Non-pigmented ciliary epithelial cell (primary cell): ENCODE data around the gene FLYWCH1.

Source experiments
- DNase-seq: peaks from one replicate; pipeline ENCODE4 v3.0.0-alpha.2; 2010; ENCODE audit warnings: low read depth

Gene FLYWCH1

DNA sequence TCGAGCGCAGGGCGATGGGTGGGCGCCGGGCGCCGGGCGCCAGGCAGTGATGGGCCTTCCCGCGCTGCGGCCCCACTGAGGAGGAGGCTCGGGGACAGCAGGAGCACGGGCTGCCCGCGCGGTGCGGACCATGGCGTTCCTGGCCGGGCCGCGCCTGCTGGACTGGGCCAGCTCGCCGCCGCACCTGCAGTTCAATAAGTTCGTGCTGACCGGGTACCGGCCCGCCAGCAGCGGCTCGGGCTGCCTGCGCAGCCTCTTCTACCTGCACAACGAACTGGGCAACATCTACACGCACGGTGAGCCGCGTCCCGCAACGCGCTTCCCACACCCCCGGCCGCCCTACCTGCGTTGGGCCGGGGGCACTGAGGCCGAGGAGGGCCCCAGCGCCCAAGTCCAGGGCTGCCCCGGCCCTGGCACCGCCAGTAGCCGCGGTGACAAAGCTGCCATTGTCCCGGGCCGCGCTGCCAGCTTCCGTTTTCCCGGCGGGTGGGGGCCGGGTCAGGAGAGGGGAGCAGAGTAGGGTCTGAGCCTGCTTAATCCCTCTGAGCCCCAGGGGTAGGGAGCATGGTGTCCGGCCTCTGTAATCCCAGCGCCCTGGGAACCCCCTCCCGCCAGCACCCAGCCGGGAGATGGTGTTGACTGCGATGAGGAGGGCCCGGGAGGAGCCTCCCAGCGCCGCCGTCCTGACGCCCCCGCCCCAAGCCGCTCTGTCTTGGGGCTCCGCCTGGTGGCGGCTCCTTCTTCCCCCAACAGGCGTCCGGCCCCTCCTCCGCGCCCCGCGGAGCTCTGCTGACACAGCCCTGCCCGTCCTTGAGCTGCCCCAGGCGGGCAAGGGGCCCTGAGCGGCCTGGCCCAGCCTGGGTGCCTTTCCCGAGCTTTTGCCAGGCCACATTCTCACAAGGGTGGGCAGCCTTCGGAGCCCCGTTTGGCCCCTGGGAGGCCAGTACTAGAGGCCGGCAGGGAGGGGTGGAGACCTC is 58.1 kb downstream of the FLYWCH1 start:
- no peak for DNase-seq

DNA sequence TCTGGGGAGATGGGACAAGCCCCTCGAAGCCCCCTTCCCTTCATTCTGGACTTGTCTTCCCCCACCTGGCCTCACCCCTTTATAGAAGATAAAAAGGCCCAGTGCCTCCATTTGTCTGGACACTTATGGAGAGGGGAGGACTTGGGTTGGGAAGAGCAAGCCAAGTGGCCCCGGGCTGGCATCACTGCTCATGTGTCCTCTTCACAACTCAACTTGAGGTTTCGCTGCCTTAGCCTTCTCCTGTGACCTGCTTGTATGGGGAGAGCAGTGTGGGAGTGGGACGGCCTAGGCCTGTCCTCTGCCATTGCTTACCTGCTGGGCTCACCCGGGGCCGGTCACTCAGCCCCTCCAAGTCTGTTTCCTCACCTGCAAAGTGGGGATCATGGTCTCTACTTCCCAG is 58.8 kb downstream of the FLYWCH1 start:
- no peak for DNase-seq

DNA sequence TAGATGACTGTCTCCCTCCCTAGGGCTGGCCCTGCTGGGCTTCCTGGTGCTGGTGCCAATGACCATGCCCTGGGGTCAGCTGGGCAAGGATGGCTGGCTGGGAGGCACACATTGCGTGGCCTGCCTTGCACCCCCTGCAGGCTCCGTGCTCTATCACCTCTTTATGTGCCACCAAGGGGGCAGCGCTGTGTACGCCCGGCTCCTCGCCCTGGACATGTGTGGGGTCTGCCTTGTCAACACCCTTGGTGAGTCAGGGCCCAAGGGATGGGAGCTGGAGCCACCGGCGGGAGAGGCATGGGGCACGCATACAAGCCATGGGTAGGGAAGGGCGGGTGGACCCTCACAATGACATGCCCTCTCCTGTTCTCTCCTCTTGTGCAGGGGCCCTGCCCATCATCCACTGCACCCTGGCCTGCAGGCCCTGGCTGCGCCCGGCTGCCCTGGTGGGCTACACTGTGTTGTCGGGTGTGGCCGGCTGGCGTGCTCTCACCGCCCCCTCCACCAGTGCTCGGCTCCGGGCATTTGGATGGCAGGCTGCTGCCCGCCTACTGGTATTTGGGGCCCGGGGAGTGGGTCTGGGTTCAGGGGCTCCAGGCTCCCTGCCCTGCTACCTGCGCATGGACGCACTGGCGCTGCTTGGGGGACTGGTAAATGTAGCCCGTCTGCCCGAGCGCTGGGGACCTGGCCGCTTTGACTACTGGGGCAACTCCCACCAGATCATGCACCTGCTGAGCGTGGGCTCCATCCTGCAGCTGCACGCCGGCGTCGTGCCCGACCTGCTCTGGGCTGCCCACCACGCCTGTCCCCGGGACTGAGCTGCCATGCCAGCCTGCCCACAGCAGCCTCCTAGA is 59.6 kb downstream of the FLYWCH1 start:
- no peak for DNase-seq

DNA sequence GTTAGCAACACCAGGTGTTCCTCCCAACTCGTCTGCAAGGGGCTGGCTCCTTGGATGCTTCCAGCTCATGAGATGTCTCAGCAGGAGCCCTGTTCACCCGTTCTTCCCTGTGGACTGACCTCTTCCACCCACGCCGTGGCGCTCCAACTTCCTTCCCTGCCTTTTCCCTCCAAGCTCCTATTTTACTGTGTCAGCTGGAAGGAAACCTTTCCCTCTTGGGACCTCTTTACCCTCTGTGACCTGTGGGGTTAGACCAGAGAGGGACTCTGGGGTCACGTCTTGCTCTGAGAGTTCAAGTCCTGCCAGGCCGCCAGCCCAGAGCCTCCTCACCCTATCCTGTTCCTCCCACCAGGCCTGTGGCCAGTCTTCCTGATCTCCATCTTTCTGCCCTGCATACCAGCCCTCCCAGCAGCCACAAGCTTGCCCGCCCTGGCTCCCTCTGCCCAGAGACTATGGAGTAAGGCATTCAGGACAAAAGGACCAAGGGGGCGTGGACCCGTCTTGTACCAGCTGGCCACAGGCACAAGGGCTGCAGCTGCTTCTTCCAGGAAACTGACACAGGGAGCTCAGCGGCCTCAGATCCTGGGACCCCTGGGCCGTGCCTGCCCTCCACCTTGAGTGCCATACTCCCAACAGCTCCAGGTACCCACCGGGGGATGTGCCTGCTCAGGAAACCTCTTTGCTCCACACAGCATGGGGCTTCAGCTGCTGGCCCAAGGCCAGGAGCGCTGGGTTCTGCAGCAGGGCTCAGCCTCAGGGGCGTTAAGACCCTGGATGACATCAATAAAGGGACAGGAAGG is 60.5 kb downstream of the FLYWCH1 start:
- no peak for DNase-seq

DNA sequence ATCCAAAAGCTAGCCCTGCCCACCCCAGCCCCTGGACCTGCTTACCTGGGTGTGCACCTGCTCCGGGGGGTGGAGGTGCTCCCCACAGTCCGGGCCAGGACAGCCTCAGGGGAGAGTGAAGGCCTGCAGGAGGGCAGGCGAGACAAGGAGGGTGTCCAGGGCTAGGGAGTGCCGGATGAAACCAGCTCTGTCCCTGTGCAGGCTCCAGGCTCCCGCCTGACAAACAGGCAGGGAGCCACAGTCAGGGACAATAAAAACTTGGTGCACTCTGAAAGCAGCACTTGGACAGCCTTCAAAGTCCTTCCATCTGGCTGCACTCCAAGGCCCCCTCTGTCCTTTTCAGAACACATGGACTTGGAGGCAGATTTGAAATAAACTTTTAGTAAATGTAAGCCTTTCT is 61.4 kb downstream of the FLYWCH1 start:
- no peak for DNase-seq

DNA sequence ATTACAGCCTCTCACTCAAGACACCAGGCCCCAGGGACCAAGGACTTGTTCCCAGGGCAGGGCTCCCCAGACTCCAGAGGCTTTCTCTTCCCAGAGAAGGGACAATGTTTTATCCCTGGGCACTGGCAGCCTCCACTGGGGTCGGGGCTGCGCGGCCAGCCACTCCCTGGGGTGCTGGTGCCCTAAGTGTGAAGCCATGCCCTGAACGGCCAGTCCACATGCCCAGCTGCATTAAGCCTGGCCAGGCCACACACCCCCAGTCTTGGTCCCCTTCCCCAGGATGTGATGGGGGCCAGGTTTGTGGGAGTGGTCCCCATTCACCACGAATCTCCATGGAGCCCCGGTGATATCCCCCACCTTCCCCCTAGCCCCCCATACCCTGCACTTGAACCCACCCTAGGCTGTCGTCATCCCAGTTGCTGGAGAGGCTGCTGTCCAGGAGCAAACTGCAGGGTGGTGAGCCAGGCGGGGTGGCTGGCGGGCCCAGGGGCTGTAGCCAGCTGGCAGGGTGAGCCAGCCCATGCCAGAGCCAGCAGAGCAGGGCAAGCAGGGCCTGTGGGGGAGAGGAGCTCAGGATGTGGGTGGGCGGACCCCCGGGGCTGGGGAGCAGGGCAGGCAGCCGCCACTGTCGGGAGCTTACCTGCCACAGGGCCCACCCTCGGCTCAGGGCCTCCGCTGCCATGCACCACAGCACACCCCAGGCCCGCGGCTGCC is 62.0 kb downstream of the FLYWCH1 start:
- no peak for DNase-seq

DNA sequence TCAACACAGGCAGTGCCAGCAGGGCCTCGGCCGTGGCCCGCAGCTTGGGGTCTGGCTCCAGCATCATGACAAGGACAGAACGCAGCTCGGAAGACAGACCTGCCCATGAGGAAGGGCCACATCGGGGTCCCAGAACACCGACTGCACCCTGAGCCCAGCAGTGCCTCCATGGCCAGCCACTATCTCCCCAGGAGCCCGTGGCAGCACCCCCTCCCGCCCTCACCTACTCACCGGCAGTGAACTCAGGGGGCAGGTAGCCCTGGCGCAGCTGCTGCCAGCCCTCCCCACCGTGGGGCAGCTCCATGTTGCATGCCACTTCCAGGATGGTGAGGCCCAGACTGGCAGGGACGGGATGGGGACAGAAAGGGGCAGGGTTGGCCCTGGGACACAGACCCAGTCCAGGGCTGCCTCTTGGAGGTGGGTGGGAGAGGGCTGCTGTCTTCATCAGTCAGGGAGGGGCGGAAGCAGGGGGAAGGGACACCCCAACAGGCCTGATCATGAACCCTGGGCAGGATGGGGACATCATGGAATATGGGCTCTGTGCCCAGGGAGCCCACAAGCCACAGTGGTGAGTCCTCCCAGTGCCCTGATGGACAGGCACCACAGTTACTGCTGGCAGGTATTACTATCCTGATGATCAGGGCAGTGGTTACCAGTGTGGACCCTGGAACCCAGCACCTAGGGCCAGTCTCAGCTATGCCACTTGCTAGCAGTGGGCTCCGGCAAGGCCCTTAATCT is 62.8 kb downstream of the FLYWCH1 start:
- DNase-seq = no peak

DNA sequence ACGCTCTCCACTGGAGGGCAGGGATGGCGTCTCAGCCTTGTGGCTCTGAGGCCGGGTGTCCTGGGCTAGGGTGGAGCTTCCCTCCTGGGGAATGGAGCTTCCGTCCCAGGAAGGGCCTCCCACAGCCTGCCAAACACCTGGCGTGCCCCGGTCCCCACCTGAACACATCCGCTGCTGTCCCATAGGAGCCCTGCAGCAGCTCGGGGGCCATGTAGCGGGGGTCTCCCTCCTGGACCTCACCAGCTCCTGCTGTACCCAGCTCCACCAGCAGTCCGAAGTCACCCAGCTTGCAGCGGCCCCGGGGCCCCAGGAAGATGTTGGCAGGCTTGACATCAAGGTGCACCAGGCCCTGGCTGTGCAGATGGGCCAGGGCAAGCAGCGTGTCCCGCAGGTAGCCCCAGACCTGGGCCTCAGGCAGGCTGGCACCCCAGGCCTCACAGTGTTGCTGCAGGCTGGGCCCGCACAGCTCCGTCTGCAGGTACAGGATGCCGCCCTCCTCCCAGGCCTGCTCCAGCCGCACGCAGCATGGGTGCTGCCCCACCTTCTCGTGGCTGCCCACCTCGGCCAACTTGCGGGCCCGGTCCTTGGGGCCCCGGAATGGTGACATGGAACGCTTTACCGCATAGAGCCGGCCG is 63.5 kb downstream of the FLYWCH1 start:
- DNase-seq = no peak

DNA sequence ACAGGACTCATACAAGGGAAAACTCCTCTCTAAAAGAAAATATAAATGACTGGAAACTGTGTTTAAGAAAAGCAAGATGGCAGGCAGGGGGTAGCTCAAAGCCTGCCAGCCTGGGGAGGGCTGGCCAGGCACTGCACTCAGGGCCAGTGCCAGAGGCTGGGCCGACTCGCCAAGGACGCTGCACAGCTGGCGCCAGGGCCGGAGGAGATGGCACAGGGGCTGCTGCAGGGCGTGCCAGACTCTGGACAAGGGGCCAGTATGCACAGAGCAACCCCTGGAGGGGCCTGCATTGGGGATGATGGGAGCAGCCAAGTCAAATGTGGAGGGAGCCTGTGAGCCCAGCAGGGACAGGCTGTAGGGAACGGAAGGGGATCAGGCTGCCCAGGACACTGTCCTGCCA is 64.5 kb downstream of the FLYWCH1 start:
- no peak for DNase-seq

DNA sequence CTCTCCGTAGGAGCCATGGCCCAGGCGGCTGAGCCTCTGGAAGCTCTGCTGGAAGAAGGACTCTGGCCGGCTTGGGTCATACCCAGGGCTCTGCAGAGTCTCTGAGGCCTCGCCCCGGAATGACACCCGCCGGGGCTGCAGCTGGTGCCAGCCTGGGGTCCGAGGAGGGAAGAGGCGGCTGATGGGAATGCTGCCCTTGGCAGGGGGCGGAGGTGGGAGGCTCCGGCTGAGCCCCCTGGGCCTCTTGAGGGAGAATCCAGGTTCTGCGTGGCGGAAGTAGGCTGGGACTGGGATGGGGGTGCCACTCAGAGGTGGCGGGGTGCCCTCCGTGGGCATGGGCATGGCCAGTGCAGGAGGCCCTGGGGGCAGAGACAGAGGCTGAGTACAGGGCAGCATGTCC is 64.9 kb downstream of the FLYWCH1 start:
- DNase-seq = no peak

DNA sequence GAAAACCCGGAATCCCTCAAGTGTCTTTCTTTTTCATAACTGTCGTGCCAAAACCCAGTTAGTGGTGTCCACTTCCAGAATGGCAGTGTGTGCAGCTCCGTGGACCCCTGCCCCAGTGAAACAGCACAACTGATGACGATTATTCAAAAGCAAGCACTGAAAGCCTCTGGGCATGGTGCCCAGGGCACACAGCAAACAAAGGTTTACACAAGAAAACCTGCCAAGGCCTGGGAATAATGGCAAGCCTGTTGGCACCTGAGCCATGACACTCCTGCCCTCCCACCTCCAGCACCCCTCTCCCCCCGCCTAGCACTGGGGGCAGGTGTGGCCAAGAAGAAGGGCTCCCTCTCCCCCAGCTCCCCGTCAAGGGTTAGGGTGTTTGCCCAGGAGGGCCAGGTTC is 65.7 kb downstream of the FLYWCH1 start:
- no peak for DNase-seq

DNA sequence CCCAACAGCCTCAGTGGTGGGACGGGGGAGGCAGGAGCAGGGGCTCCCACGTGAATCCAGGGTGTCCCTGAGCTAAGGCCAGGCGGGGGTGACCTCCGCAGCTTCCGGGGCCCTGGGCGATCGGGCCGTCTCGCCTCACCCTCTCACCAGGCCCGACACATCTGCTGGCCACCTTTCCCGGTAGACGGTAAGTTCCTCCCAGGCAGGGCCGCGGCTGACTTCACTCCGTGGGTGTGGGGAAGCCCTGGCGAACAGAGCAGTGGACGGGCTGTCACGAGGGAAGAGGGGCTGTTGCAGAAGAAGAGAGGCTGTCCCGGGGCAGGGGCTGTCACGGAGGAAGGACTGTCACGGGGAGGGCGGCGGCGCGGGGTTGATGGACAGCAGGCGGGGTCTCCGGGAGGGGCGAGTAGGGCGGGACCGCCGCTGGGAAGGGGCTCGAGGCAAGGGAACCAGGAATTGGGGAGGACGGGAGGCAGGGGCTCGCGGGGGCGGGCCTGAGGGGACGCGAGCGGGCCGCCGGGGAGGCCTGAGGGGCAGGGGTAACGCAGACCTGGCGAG is 68.0 kb downstream of the FLYWCH1 start:
- DNase-seq = no peak

DNA sequence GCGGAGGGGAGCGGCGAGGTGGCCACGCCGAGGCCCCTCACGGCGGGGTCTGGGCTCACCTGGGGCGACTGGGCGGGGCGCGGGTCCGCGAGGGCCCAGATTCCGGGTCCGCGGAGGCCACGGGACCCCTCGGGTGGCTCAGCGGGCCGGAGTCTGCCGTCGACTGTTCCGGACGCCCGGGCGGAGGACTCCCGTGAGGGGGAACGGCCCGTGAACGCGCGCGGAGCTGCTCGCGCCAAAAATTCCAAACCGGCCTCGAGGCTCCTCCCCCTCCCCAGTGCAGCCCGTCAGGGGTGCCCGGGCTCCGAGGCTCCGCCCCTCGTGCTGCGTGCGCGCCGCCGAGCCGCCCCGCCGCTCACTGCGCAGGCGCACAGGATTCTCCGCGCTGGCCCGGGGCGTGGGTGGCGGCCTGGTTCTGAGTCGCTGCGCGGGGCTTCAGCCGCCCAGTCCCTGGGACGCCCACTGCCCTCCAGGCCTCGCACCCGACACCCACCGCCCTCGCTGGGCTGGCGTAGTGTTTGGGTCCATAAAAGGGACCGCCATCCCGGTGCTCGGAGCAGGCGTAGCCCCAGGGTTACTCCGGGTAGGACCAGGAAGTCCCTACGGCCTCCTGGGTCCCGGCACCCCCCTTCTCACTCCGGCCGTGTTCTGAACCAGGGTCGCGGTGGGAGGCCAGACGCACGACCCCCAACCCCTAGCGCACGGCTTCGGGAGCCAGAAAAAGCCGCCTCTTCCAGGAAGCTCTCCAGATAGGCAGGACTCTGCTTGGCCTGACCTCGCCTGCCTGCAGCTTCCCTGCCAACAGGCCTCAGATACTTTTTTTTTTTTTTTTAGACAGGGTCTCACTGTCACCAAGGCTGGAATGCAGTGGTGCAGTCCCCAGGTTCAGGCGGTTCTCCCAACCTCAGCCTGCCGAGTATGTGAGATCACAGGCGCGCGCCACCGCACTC is 68.8 kb downstream of the FLYWCH1 start, which contains the start of gene PKMYT1:
Gene PKMYT1, minus strand, starts transcription at position 220 of the 950 bp plus-strand sequence. CDS start 789 bp downstream, outside the sequence.
- DNase-seq = no peak

DNA sequence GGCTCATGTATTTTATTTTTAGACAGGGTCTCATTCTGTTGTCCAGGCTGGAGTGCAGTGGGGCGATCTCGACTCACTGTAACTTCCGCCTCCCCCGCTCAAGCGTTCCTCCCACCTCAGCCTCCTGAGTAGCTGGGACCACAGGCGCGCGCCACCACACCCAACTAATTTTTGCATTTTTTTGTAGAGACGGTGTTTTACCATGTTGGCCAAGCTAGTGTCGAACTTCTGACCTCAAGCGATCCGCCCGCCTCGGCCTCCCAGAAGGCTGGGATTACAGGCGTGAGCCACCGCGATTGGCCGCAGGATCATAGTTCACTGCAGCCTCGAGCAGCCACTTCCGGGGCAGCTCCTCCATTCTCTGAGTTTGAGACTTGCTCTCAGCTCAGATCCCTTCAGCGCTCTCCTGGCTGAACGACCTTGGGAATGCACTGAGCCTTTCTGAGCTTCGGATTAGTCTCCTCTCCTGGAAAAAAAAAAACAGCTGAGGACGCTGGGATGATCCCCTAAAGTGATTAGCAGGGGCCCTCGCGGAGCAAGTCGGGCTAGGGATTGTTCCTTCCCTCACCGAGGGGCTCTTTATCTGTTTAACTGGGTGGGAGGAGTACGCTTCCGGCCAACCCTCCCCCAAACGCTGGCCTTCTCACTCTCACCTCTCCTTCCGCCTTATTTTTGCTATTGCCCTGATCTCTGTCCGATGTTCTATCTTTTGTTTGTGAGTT is 69.6 kb downstream of the FLYWCH1 start:
- DNase-seq = no peak

DNA sequence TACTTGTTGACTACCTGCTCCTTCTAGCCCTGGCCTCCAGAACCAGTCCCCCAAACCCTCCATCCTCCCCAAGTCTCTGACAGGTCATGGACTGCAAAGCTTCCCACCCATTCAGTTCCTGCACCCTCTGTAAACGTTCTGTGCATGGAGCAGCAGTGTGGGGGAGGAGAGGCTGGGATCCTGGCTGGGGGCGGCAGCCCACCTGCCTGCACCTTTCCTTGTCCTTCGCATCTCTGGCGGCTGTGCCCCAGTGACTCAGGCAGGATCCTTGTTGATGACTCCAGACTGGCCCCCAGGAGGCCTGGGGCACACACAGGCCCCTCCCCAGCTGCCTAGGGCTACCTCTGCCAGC is 70.1 kb downstream of the FLYWCH1 start:
- DNase-seq = no peak

DNA sequence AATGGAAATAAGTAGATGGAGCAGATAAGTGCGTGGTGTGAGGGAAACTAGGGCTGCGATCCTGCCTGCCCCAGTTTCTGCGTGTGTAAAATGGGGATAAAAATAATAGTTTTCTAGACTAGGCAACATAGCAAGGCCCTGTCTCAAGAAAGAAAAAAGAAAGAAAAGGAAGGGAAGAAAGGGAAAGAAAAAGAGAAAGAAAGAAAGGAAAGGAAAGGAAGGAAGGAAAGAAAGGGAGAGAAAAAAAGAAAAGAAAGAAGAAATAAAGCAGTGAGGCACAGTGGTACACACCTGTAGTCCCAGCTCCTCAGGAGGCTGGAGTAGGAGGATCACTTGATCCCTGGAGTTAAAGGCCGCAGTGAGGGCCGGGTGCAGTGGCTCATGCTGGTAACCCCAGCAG is 70.7 kb downstream of the FLYWCH1 start:
- DNase-seq = no peak

DNA sequence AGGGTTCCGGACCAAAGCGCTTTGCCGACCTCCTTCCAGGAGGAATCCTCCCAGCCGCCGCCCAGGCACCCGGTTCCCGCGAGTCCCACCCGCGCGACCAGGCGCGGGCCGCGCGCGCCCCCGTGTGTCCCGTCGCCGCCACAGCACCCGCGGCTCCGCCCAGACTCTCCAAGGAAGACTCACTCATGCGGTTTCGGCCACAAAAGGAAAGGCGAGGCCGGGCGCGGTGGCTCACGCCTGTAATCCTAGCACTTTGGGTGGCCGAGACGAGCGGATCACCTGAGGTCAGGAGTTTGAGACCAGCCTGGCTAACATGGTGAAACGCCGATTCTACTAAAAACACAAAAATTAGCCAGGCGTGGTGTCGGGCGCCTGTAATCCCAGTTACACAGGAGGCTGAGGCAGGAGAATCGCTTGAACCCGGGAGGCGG is 72.0 kb downstream of the FLYWCH1 start:
- no peak for DNase-seq

DNA sequence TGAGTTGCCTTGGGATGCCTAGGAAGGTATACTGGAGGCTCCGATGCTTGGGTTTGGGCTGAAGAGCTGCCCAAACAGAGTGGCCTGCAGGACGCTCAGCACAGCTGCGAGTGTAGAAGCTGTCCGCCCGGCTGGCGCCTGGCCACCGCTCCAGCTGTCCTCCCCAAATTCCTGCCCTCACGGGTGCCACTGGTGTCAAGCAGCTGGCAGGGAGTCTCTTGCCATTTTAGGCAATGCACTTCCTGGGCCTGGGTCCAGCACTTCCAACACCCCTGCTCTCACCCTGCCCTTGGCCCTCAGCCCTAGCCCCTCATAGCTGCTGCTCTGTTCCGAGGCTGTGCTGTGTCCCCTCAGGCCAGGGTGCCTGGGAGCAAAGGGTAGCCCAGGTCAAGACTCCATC is 73.7 kb downstream of the FLYWCH1 start:
- DNase-seq = no peak
